ENCODE measurements around the gene XPO6.

The XPO6 gene

GRCh38 chr16:28208824-28209223 is 2.9 kb downstream of the XPO6 start:
- no peak for TF ChIP-seq CTCF (IDR thresholded peaks at IDR 0.05; ENCODE audit: insufficient read depth, low read depth, low read length, missing control alignments)
- DNase-seq (ENCODE audit: low read depth), result no peak
- H3K4me3 ChIP-seq (ENCODE audit: low read length), result no peak overlapping the region

GRCh38 chr16:28208131-28208530 is 3.6 kb downstream of the XPO6 start:
- H3K4me3 ChIP-seq (ENCODE audit: low read length), result no peak overlapping the region
- TF ChIP-seq CTCF (IDR thresholded peaks at IDR 0.05; ENCODE audit: insufficient read depth, low read depth, low read length, missing control alignments), result no peak
- DNase-seq (ENCODE audit: low read depth), result no peak

GRCh38 chr16:28207399-28207798 is 4.4 kb downstream of the XPO6 start:
- TF ChIP-seq CTCF (IDR thresholded peaks at IDR 0.05; ENCODE audit: insufficient read depth, low read depth, low read length, missing control alignments), result no peak
- no peak overlapping the region for H3K4me3 ChIP-seq (ENCODE audit: low read length)
- DNase-seq (ENCODE audit: low read depth), result no peak

GRCh38 chr16:28205974-28206373 is 5.8 kb downstream of the XPO6 start:
- no peak for TF ChIP-seq CTCF (IDR thresholded peaks at IDR 0.05; ENCODE audit: insufficient read depth, low read depth, low read length, missing control alignments)
- no peak for DNase-seq (ENCODE audit: low read depth)
- H3K4me3 ChIP-seq (ENCODE audit: low read length), result no peak overlapping the region

- H3K4me3 ChIP-seq (ENCODE audit: low read length), result no peak overlapping the region
- no peak for DNase-seq (ENCODE audit: low read depth)
- TF ChIP-seq CTCF (IDR thresholded peaks at IDR 0.05; ENCODE audit: insufficient read depth, low read depth, low read length, missing control alignments), result no peak
These were observed 6.5 kb downstream of the XPO6 start for GRCh38 chr16:28205117-28205899.

GRCh38 chr16:28204622-28205021 is 7.1 kb downstream of the XPO6 start:
- DNase-seq (ENCODE audit: low read depth), result no peak
- H3K4me3 ChIP-seq (ENCODE audit: low read length), result no peak overlapping the region
- TF ChIP-seq CTCF (IDR thresholded peaks at IDR 0.05; ENCODE audit: insufficient read depth, low read depth, low read length, missing control alignments), result no peak

- TF ChIP-seq CTCF (IDR thresholded peaks at IDR 0.05; ENCODE audit: insufficient read depth, low read depth, low read length, missing control alignments), result no peak
- no peak for DNase-seq (ENCODE audit: low read depth)
- no peak overlapping the region for H3K4me3 ChIP-seq (ENCODE audit: low read length)
These were observed 7.6 kb downstream of the XPO6 start for GRCh38 chr16:28204204-28204603.
